Glutamatergic neuron (in vitro differentiated cells): ENCODE results near the gene LRP1-AS. TPM values are rescaled to one million over a fixed set of nuclear protein-coding genes. Genes with fewer than 3 reads are reported as not detected.

Experiments
- DNase-seq: peaks from one replicate; pipeline ENCODE4 v3.0.0; 2022
- H3K27ac Mint-ChIP-seq: one replicate; pipeline ENCODE4 v1.8.0; 2020; ENCODE audit warnings: mild to moderate bottlenecking, mixed read lengths, inconsistent platforms; ENCODE audit not compliant: unreplicated experiment
- H3K27me3 Mint-ChIP-seq: one replicate; pipeline ENCODE4 v1.8.0; 2020; ENCODE audit warnings: mild to moderate bottlenecking, moderate library complexity, mixed read lengths, inconsistent platforms; ENCODE audit not compliant: unreplicated experiment
- H3K36me3 Mint-ChIP-seq: one replicate; pipeline ENCODE4 v1.8.0; 2020; ENCODE audit warnings: mild to moderate bottlenecking, mixed read lengths, inconsistent platforms; ENCODE audit not compliant: unreplicated experiment
- H3K4me1 Mint-ChIP-seq: one replicate; pipeline ENCODE4 v1.8.0; 2020; ENCODE audit warnings: mild to moderate bottlenecking, low read depth, mixed read lengths, inconsistent platforms; ENCODE audit not compliant: unreplicated experiment
- H3K4me3 Mint-ChIP-seq: one replicate; pipeline ENCODE4 v1.8.0; 2020; ENCODE audit warnings: mild to moderate bottlenecking, mixed read lengths, inconsistent platforms; ENCODE audit not compliant: unreplicated experiment
- H3K9me3 Mint-ChIP-seq: one replicate; pipeline ENCODE4 v1.8.0; 2020; ENCODE audit warnings: mild to moderate bottlenecking, moderate library complexity, mixed read lengths, inconsistent platforms; ENCODE audit not compliant: unreplicated experiment
- CTCF ChIP-seq: fragments of 200-600 bp; sonication (generic); IDR thresholded peaks from one replicate; pipeline ENCODE4 v1.5.0; 2021; ENCODE audit not compliant: partially characterized antibody, unreplicated experiment
- total RNA-seq: library from RNA; stranded (reverse); fragmentation: NEBNext Ultra II Directional; extraction: Animal tissue kit (Norgen Biotek cat#: 25700); gene quantifications from one replicate; pipeline ENCODE4 v1.2.1, GENCODE V29; 2021; ENCODE audit not compliant: unreplicated experiment

Gene LRP1-AS
- total RNA-seq, 1 donor from 2014 or later: not detected

- H3K4me3 Mint-ChIP-seq: no peak overlapping the region
- peaks cover 6% of the 10 kb centered on the region for H3K9me3 Mint-ChIP-seq
- peaks cover 3% of the 10 kb centered on the region for H3K4me1 Mint-ChIP-seq
- TF ChIP-seq CTCF: no peak
- DNase-seq: no peak
- peaks cover 9% of the 10 kb centered on the region for H3K36me3 Mint-ChIP-seq
- H3K27me3 Mint-ChIP-seq: peaks cover 22% of the 10 kb centered on the region
- H3K27ac Mint-ChIP-seq: no peak overlapping the region
Measured at GRCh38 chr12:57195186-57195585, 47.8 kb upstream of the LRP1-AS start.

- no peak for DNase-seq
- H3K4me3 Mint-ChIP-seq: no peak overlapping the region
- no peak for TF ChIP-seq CTCF
- no peak overlapping the region for H3K27ac Mint-ChIP-seq
- peaks cover 3% of the 10 kb centered on the region for H3K4me1 Mint-ChIP-seq
- H3K36me3 Mint-ChIP-seq: peaks cover 9% of the 10 kb centered on the region
- H3K27me3 Mint-ChIP-seq: peaks cover 20% of the 10 kb centered on the region
- peaks cover 6% of the 10 kb centered on the region for H3K9me3 Mint-ChIP-seq
Measured at GRCh38 chr12:57194253-57194652, 46.8 kb upstream of the LRP1-AS start.

- TF ChIP-seq CTCF: no peak
- Mint-ChIP-seq H3K4me1 (peaks cover 3% of the 10 kb centered on the region), H3K27ac (no peak overlapping the region), H3K27me3 (peaks cover 20% of the 10 kb centered on the region), H3K36me3 (peaks cover 9% of the 10 kb centered on the region), H3K9me3 (peaks cover 6% of the 10 kb centered on the region), H3K4me3 (no peak overlapping the region)
- no peak for DNase-seq
Measured at GRCh38 chr12:57193706-57194245, 46.4 kb upstream of the LRP1-AS start.

GRCh38 chr12:57192920-57193319 lies 45.5 kb upstream of the LRP1-AS start:
- Mint-ChIP-seq H3K36me3 (peaks cover 9% of the 10 kb centered on the region), H3K27me3 (peaks cover 15% of the 10 kb centered on the region), H3K4me3 (no peak overlapping the region), H3K9me3 (peaks cover 6% of the 10 kb centered on the region), H3K27ac (no peak overlapping the region), H3K4me1 (peaks cover 3% of the 10 kb centered on the region)
- no peak for DNase-seq
- no peak for TF ChIP-seq CTCF

- no peak for DNase-seq
- Mint-ChIP-seq H3K27me3 (peaks cover 15% of the 10 kb centered on the region), H3K4me1 (peaks cover 2% of the 10 kb centered on the region), H3K36me3 (peaks cover 9% of the 10 kb centered on the region), H3K9me3 (peaks cover 5% of the 10 kb centered on the region), H3K4me3 (no peak overlapping the region), H3K27ac (no peak overlapping the region)
- TF ChIP-seq CTCF: no peak
Measured at GRCh38 chr12:57191410-57191809, 44.0 kb upstream of the LRP1-AS start.
